IMR-90 (cell line): ENCODE data around the gene GSK3B. TPM values are rescaled to one million over a fixed set of nuclear protein-coding genes. Genes with fewer than 3 reads are reported as not detected.

ENCODE experiments used
- ATAC-seq: fragments of 200-7000 bp; cut with Tn5 transposase; 2 replicates; pipeline ENCODE4 v1.9.1; 2020; ENCODE audit warnings: low read depth, mild to moderate bottlenecking, moderate library complexity
- BruUV-seq: library from RNA; stranded (reverse); fragments of 400-500 nt; replicated peaks from 2 replicates; lab custom pipeline; 2021; lab: Mats Ljungman, UMichigan
- CTCF ChIA-PET: fragments of 300-600 bp; formaldehyde crosslinking; extraction: SDS; loops from one replicate; lab custom pipeline; 2021; ENCODE audit warnings: antibody characterized with exemption; lab: Yijun Ruan, JAX
- POLR2A ChIA-PET: fragments of 300-600 bp; sonication (Branson Sonifier 250); formaldehyde crosslinking; loops from one replicate; lab custom pipeline; 2022; ENCODE audit warnings: antibody characterized with exemption; ENCODE audit not compliant: unreplicated experiment; lab: Charles Lee
- DNase-seq: peaks from one replicate; pipeline ENCODE4 v3.0.0; 2013
- H2AFZ ChIP-seq: replicated peaks from 2 replicates; pipeline ENCODE3; 2013; ENCODE audit warnings: low read length, mild to moderate bottlenecking; ENCODE audit not compliant: poor library complexity
- H2AK5ac ChIP-seq: 2 replicates; pipeline ENCODE4 v1.6.1; 2013; ENCODE audit warnings: low read depth, low read length, inconsistent platforms
- H2AK9ac ChIP-seq: replicated peaks from 2 replicates; pipeline ENCODE3; 2013; ENCODE audit warnings: mild to moderate bottlenecking, low read depth, low read length, moderate library complexity; ENCODE audit not compliant: poor library complexity
- H2BK120ac ChIP-seq: 2 replicates; pipeline ENCODE4 v1.6.1; 2013; ENCODE audit warnings: low read depth, low read length, inconsistent platforms
- H2BK15ac ChIP-seq: 3 replicates; pipeline ENCODE4 v1.6.1; 2013; ENCODE audit warnings: low read depth, low read length, inconsistent platforms
- H2BK20ac ChIP-seq: 2 replicates; pipeline ENCODE4 v1.6.1; 2013; ENCODE audit warnings: low read depth, mild to moderate bottlenecking, inconsistent platforms, low read length, moderate library complexity
- H2BK5ac ChIP-seq: 2 replicates; pipeline ENCODE4 v1.6.1; 2013; ENCODE audit warnings: mild to moderate bottlenecking, low read depth, low read length, inconsistent platforms; ENCODE audit not compliant: poor library complexity, severe bottlenecking
- H3K14ac ChIP-seq: replicated peaks from 2 replicates; pipeline ENCODE4 v1.6.1; 2013; ENCODE audit warnings: low read depth, low read length, inconsistent platforms
- H3K18ac ChIP-seq: 2 replicates; pipeline ENCODE4 v1.6.1; 2013; ENCODE audit warnings: low read depth, low read length, control low read depth
- H3K23ac ChIP-seq: 2 replicates; pipeline ENCODE4 v1.6.1; 2013; ENCODE audit warnings: low read depth, low read length, inconsistent platforms
- H3K27ac ChIP-seq: 2 replicates; pipeline ENCODE4 v1.5.1; 2013; ENCODE audit warnings: mild to moderate bottlenecking, control low read depth, low read length; ENCODE audit not compliant: insufficient read depth
- H3K27me3 ChIP-seq: 2 replicates; pipeline ENCODE4 v1.6.1; 2013; ENCODE audit warnings: low read length; ENCODE audit not compliant: control insufficient read depth, insufficient read depth
- H3K36me3 ChIP-seq: 2 replicates; pipeline ENCODE4 v1.6.1; 2013; ENCODE audit warnings: low read length, mixed read lengths; ENCODE audit not compliant: control insufficient read depth, insufficient read depth
- H3K4ac ChIP-seq: 2 replicates; pipeline ENCODE4 v1.6.1; 2013; ENCODE audit warnings: low read depth, low read length, inconsistent platforms
- H3K4me1 ChIP-seq: 2 replicates; pipeline ENCODE4 v1.6.1; 2013; ENCODE audit warnings: low read length, mixed read lengths; ENCODE audit not compliant: control insufficient read depth, insufficient read depth
- H3K4me2 ChIP-seq: 2 replicates; pipeline ENCODE4 v1.6.1; 2013; ENCODE audit warnings: low read depth, mild to moderate bottlenecking, control low read depth, low read length, moderate library complexity
- H3K4me3 ChIP-seq: 2 replicates; pipeline ENCODE4 v1.5.1; 2013; ENCODE audit warnings: low read depth, mild to moderate bottlenecking, control low read depth, low read length, moderate library complexity; ENCODE audit not compliant: insufficient read depth
- H3K56ac ChIP-seq: 2 replicates; pipeline ENCODE4 v1.6.1; 2013; ENCODE audit warnings: low read length, inconsistent platforms; ENCODE audit not compliant: insufficient read depth; ENCODE audit errors: extremely low read depth
- H3K79me1 ChIP-seq, 2 experiments: 2 replicates each; pipeline ENCODE4 v1.6.1; 2013; ENCODE audit warnings: low read length in 2 of 2, inconsistent platforms in 1 of 2, low read depth in 1 of 2
- H3K9ac ChIP-seq: 2 replicates; pipeline ENCODE4 v1.6.1; 2013; ENCODE audit warnings: low read depth, low read length, control low read depth
- H3K9me1 ChIP-seq: 2 replicates; pipeline ENCODE4 v1.6.1; 2013; ENCODE audit warnings: low read length, inconsistent platforms; ENCODE audit not compliant: insufficient read depth
- H3K9me3 ChIP-seq: 2 replicates; pipeline ENCODE4 v1.6.1; 2013; ENCODE audit warnings: low read length; ENCODE audit not compliant: control insufficient read depth, insufficient read depth
- H4K20me1 ChIP-seq: 2 replicates; pipeline ENCODE4 v1.6.1; 2013; ENCODE audit warnings: low read length, inconsistent platforms; ENCODE audit not compliant: insufficient read depth
- H4K5ac ChIP-seq: 2 replicates; pipeline ENCODE4 v1.6.1; 2013; ENCODE audit warnings: mild to moderate bottlenecking, low read depth, low read length, control low read depth
- H4K8ac ChIP-seq, 2 experiments: 2 replicates each; pipeline ENCODE4 v1.6.1; 2013; ENCODE audit warnings: low read depth in 2 of 2, low read length in 2 of 2, control low read depth in 1 of 2, inconsistent platforms in 1 of 2
- H4K91ac ChIP-seq: 2 replicates; pipeline ENCODE4 v1.6.1; 2013; ENCODE audit warnings: low read depth, low read length, inconsistent platforms; ENCODE audit not compliant: insufficient read depth
- BHLHE40 ChIP-seq: fragments of 150-350 bp; IDR thresholded peaks from 2 replicates; pipeline ENCODE4 v1.6.1; 2016; ENCODE audit warnings: mild to moderate bottlenecking, low read depth, low read length
- CEBPB ChIP-seq: IDR thresholded peaks from 2 replicates; pipeline ENCODE4 v1.6.1; 2012; ENCODE audit warnings: low read depth, low read length, improper control_type of control experiment
- CHD1 ChIP-seq: IDR thresholded peaks from 2 replicates; pipeline ENCODE4 v1.6.1; 2012; ENCODE audit warnings: low read depth, low read length, improper control_type of control experiment
- WGBS, 2 experiments: methylation state at CpG; one replicate each; pipeline versions ENCODE4 v1.1.5 to v1.1.7; 2013; ENCODE audit warnings: missing lambda C conversion rate in 2 of 2; ENCODE audit not compliant: insufficient read length in 1 of 2; ENCODE audit errors: extremely low coverage in 2 of 2; 5-methylcytosine and 5-hydroxymethylcytosine counted together
- dilution Hi-C: fragments of 300-500 bp; cut with HindIII; formaldehyde crosslinking; loops from one replicate; pipeline ENCODE4 v1.14.3; 2018; ENCODE audit warnings: low sequenced_read_pairs; ENCODE audit not compliant: unreplicated experiment
- in situ Hi-C: fragments of 300-500 bp; cut with MboI; formaldehyde crosslinking; loops from 3 replicates; pipeline ENCODE4 v1.14.3; 2019; ENCODE audit warnings: low sequenced_read_pairs, inconsistent platforms, mixed read lengths
- intact Hi-C: fragments of 100-400 bp; cut with micrococcal nuclease; formaldehyde crosslinking; loops from 2 replicates; pipeline ENCODE4 v1.10.0; 2022
- polyA plus RNA-seq, 3 experiments: library from polyadenylated mRNA; depleted of rRNA; stranded (reverse); fragments of >200 nt; gene quantifications; 2 replicates each; pipeline ENCODE4 v1.2.3, GENCODE V29; 2012; ENCODE audit warnings: low replicate concordance in 1 of 3
- total RNA-seq: library from RNA; depleted of rRNA; stranded (reverse); fragments of >200 nt; gene quantifications from 2 replicates; pipeline ENCODE4 v1.2.3, GENCODE V29; 2012

GSK3B gene
- total and polyA plus RNA-seq, 2 of the 4 experiments (the other 2 are of a cell fraction): 19.2 to 33.2 TPM

DNA sequence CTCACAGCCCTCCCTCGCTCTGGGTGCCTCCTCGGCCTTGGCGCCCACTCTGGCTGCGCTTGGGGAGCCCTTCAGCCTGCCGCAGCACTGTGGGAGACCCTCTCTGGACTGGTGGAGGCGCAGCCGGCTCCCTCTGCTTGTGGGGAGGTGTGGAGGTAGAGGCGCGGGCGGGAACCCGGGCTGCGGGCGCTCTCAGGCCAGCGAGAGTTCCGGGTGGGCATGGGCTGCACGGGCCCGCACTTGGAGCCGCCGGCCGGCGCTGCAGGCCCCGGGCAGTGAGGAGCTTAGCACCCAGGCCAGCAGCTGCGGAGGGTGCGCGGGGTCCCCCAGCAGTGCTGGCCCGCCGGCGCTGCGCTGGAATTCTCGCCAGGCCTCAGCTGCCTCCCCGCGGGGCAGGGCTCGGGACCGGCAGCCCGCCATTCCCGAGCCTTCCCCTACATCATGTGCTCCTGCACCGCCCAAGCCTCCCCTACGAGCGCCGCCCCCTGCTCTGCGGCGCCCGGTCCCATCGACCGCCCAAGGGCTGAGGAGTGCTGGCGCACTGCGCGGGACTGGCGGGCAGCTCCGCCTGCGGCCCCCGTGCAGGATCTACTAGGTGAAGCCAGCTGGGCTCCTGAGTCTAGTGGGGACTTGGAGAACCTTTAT, 46.0 kb upstream of the GSK3B start:
- no peak overlapping the region for H3K9ac ChIP-seq
- no peak overlapping the region for H4K91ac ChIP-seq
- no peak overlapping the region for H3K27ac ChIP-seq
- no peak overlapping the region for H3K4me2 ChIP-seq
- no peak overlapping the region for H3K18ac ChIP-seq
- no peak overlapping the region for H4K8ac ChIP-seq
- CTCF ChIA-PET: no interaction called here
- H2BK20ac ChIP-seq: no peak overlapping the region
- H2AK9ac ChIP-seq: no peak overlapping the region
- DNase-seq: no peak
- TF ChIP-seq CHD1: no peak
- no peak for TF ChIP-seq CEBPB
- no peak for TF ChIP-seq BHLHE40
- POLR2A ChIA-PET: no interaction called here
- dilution Hi-C loops: no loop called here
- H3K36me3 ChIP-seq: no peaks in the 10 kb centered on the region
- H3K56ac ChIP-seq: no peak overlapping the region
- no peaks in the 10 kb centered on the region for H4K20me1 ChIP-seq
- H3K14ac ChIP-seq: no peak overlapping the region
- 100% methylated on average over 2 of the region's 52 CpGs; no CpG with 5 or more reads in 1 of the 2 experiments for WGBS, 2 experiments
- no peak overlapping the region for H3K4me3 ChIP-seq
- intact Hi-C loops: no loop called here
- no peaks in the 10 kb centered on the region for H3K9me3 ChIP-seq
- no peak overlapping the region for H2BK120ac ChIP-seq
- no peak for ATAC-seq
- H3K9me1 ChIP-seq: peaks cover 7% of the 10 kb centered on the region
- no peak overlapping the region for H2AK5ac ChIP-seq
- no peaks in the 10 kb centered on the region for H3K27me3 ChIP-seq
- H2AFZ ChIP-seq: no peak overlapping the region
- peaks cover 10% of the 10 kb centered on the region for H3K4me1 ChIP-seq
- no TSS peak for BruUV-seq
- in situ Hi-C loops: no loop called here
- no peak overlapping the region for H4K5ac ChIP-seq
- H3K79me1 ChIP-seq: no peaks in the 10 kb centered on the region
- no peak overlapping the region for H3K4ac ChIP-seq
- H3K23ac ChIP-seq: no peak overlapping the region
- no peak overlapping the region for H2BK5ac ChIP-seq
- H2BK15ac ChIP-seq: no peak overlapping the region
